NCI-H774 (cell line): Measurements from ENCODE around the gene EPC1.
"Not testable (repeated sequence)": the region's sequence is repeated elsewhere in the genome, so short reads cannot be mapped to it uniquely, and the experiment has no call there.

ENCODE experiments used
- DNase-seq: peaks from one replicate; lab custom pipeline; 2025; lab: John Stamatoyannopoulos, UW

EPC1 gene

DNA sequence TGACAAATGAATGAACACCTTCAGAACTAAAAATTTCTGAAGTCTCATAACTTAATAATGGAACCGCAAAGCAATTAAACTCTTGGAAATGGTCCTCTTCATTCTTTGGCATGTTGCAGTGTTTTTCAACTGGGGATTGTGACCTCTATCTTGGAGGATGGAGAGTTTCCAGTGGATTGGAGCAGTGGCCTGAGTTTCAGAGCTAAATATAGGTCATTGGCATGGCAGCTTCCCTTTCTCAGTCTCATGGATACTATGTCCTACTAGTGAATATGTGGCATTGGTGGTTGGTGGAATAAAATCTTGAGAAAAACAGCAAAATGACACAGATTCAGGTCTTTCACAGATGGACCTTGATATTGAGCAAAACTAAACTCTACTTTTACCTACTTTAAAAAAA, 24.1 kb upstream of the EPC1 start:
- DNase-seq: no peak

DNA sequence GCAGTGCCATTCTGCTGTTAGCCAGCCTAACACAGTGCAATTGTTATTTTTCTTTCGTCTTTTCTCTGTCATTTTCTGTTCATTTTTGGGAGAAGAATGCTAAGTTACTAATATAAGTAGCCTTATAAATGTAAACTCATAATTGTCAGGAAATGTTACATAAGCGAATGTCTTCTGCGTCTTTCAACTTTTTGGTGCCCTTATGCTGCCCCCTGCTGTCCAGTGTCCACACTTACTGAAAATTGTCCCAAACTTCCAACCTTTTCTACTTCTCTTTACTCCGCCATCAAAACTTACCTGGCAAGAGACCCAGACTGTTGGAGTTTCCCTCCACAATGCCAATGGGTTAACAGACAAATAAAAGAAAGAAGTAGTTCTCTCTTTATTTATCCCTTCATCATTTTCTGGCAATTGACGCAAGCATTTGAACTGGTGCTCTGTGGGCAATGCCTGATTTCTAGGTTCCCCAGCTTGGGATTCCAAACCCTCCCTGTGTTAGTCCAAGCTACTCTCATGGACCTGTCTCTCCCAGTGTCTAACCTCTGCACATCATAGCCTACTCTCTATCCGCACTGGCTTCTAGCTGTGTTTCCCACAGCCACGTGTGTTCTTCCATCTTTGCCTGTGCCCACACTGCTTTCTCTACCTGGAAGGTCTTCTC, 21.0 kb upstream of the EPC1 start:
- DNase-seq: peak; percentile 30

DNA sequence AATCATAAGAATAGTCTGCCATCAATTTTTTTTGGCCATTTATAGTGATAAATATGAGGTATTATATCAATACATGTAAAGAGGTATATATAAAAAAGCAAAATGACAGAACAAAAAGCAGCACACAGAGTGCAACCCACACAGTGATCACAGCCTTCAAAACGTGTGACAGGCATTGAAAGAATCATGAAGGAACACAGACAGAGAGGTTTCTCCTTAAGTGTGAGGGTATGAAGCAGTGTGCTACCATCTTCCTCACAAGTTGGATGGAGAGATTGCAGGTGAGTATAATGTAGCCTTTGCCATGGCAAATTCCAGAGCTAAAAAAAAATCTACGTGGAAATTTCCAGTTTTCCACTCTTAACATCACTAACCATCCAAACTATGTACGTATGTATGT, 19.6 kb upstream of the EPC1 start:
- DNase-seq: no peak

DNA sequence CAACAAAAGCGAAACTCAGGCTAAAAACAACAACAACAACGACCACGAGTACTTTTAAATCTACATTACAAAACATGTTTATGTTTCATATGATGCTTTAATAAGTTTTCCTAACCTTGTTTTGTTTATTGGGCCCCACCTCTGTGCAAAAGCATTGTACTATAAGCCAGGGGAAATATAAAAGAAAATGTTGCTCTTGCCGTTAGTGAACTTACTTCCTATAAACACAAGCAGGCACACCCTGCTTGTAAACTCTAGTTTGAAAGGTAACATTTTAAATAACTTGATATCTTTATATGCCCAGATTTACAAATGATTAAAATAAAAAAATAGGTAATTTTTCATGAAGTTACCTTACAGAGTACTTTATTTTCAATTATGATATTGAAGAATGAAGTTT, 19.2 kb upstream of the EPC1 start:
- no peak for DNase-seq

DNA sequence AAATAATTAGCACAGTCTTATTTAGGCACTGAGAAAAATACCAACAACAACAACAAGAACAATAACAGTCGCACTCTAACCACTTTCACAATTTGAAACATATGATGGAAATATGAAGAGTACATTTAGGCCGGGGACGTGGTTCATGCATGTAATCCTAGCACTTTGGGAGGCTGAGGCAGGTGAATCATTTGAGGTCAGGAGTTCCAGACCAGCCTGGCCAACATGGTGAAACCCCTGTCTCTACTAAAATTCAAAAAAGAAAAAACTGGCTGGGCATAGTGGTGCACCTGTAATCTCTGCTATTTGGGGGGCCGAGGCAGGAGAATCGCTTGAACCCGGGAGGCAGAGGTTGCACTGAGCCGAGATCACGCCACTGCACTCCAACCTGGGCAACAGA, 18.4 kb upstream of the EPC1 start:
- DNase-seq: not testable (repeated sequence)

DNA sequence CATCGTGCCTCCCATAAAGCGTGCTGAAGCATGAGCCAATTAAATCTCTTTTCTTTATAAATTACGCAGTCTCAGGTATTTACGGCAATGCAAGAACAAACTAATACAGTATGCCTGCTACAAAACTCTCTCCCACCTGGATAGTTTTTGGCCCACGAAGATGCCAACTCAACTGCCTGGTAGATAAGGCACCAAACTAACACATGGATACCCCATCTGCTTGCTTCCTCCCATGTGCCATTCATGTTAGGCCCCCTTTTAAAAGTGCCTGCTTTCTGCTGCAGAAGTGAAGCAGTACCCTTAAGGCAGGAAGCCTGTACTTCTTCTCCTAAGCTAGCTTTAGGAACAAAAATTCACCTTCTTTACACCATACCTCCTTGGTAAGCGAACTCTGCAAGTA, 15.6 kb upstream of the EPC1 start:
- DNase-seq: no peak

DNA sequence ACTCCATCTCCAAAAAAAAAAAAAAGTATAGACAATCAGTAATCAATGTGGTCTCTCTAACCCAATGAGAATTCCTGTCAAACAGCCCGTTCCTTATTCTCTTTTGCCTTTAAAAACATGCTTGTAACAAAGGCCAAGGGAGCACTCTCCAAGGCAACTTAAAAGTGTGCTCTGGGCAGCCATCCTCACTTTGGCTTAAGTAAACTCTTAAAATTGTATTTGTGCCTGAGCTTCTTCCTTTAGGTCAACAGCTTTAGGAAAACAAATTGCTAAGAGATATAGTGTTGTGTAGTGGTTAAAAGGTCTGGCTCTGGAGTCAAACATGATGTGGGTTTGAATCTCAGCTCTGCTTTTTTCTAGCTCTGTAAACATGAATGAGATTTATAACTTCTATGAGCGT, 13.9 kb upstream of the EPC1 start:
- no peak for DNase-seq

DNA sequence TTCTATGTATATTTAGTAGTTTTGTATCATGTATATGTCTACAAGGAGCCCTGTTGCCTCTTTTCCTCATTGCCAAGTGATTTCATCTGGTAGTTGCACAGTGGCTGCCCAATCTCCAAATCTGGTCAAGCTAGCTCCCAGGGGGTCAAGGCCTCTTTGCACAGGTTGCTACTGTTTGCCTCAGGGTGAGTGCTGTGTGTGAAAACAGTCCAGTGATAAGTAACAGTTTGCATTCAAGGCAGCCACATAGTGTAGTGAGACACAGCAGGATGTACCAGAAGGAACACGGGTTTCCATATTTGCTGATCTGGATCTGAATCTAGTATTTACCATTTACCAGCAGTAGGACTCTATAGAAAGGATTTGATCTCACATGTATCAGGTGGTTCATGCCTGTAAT, 13.3 kb upstream of the EPC1 start:
- no peak for DNase-seq

DNA sequence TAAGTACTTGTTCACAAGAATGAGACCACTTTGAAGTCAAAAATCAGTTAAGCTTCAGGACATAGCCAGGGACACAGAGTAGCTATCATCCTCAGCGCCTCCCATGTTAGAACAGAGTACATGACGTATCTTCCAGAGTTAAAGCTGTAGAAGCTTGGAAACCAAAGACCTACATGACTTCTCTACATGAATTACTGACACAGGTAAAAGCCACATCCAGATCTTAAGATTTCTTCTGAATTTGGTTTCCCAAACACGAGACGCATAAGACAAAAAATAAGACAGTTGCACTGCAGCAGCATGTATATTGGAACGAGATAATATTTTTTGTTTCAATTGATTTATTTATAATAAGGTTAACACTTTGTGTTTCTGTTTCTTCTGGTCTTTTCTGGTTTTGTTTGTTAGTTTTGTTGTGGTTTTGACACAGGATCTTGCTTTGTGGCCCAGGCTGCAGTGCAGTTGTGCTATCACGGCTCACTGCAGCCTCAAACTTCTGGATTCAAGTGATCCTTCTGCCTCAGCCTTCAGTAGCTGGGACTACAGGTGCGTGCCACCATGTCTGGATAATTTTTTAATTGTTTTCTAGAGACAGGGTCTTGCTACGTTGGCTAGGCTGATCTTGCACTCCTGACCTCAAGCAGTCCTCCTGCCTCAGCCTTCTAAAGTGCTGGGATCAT, 10.2 kb upstream of the EPC1 start:
- no peak for DNase-seq

DNA sequence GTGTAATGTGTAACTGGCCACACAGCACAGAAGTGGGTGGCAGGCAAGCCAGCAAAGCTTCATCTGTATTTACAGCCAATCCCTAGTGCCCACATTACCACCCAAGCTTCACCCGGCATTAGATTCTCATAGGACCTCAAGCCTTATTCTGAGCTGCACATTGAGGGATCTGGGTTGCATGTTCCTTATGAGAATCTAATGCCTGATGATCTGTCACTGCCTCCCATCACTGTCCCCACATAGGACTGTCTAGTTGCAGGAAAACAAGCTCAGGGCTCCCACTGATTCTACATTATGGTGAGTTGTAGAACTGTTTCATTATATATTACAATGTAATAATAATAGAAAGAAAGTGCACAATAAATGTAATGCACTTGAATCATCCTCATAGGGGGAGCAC, 7.7 kb upstream of the EPC1 start:
- DNase-seq: not testable (repeated sequence)

DNA sequence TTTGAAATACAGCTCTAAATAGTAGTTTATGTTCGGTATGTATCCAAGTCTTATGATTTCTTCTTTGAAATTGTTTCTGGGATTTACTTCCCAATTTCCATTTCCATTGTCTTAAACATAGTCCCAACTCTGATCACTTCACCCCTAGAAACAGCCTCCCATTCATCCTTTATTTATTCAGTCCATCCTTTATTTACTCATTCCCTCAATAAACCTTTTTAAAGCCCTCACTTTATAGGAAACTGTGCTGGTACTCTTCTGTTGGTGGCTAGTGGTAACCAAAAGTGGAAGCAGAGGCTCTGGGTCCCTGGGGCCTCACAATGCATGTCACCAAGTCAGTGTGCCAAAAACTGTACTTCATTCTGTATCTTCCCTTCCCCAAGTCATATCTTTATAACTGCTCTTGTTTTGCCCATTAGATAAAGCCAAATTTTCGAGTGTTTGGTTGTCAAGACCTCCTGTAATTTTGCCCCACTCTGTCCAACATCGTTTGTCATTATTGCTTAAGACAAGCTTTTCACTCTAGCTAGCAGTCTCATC, 3.9 kb upstream of the EPC1 start:
- DNase-seq: no peak

DNA sequence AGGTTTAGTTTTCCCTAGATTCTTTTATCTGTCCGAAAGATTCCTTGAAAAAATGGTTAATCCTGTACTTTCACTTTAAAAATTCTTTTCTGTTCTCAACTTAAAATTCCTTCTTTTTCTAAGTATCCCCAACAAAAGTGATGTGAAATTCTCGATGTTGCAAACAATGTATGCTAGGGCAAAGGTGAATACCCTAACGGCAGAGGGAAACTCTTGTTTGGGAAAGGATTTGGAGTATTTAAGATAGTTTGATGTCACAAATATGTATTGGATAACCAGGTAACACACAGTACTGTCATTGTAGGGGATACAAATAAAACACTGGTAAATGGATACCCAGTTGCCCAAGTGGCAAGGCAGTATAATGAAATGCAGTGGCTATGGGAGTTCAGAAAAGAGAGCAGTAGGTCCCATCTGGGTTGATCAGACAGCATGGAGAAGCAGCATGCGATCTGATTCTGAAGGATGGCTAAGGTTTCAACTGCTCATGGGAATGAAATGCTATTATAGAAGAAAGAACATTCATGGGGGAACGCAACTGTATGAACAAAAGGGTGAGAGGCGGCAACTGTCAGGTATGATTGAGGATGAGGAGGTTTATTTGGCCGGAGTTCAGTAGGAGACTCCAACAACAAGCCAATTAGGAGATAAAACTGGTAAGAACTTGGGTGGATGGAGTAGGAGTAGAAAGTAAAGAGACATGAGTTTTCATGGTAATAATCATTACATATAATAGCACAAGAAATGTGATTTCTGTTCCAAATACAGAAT, 3.2 kb upstream of the EPC1 start:
- no peak for DNase-seq

DNA sequence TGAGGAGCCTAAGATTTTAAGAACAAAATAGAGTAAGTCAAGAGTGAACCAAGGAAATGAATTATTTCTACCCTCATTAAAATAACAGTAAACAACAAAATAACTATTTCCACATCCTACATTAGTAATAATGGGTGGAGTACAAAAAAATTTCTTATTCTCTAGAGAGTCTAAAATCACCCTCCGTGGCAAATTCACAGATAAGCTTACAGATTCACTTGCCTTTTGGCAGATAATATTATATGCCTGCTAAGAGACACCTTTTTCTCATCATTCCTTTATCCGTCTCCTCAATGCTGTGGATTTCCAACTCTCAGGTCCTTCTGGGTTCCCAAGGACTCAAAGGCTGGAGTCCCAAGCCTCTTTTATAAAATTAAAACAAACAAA, 2.2 kb upstream of the EPC1 start:
- DNase-seq: no peak

DNA sequence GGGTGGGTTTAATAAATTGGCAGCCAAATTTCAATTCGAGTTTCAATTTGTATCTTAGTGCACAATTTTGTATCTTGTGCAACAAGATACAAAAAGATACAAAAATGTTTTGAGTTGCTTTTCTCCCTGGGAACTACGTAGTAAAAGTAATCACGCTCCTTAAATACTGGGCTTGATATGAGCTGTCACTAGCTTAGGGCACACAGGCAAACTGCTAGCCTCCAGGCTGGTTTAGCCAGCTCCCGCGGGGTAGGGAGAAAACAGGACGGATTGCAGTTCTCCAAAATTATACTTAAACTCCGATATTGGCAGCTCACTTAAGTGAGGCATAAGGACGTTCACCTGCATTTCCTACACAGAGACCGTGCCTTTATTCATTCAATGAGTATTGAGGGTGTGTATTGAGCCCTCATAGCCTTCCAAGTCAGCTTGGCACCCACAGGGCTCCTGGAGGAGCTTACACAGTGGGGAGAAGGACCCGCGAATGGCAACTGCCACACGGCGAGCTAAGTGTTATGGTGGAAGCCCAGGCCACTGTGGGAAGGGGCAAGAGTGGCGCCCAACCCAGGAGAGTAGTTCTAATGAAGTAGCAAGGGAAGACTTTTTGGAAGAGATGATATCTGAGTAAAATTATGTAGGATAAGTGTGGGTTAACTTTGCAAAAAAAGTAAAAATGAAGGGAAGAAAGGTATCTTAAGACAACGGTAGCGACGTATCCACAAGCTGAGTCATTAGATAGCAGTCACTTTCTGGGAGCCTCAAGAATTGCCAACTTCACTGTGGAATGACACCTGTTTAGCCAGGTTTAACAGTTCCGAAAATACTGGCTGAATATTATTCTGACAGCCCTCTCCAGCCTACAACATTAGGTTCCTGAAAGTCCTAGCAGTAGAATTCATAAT, 1.6 kb upstream of the EPC1 start:
- DNase-seq: no peak

DNA sequence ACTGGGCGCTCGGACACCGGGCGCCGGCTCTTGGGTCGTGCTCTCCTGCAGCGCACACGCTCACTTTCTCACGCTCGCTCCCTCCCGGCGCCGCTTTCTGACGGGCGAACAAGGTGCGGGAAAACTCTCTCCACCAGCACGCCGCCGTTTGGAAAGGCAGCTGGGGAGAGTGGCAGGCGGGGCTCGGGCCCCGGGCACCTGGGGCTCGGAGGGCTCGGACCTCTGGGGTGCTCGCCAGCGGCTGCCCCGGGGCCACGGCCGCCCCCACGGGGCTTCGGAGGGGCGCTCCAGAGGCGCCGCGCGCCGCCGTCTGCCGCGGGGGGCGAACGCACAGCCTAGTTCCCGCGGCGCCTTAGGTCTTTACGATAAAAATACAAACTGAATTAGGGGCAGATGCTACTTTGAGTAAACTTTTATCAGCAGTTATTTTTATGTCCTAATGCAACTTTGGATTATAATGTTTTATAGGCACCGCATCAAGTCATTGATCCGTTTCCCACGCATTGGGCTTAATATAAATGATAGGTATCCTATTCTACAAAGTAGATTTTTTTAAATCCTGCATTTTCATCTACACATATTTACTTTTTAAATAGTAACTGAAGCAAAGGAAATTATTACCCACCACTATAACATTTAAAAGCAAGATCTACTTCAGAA, 535 bp upstream of the EPC1 start:
- no peak for DNase-seq

DNA sequence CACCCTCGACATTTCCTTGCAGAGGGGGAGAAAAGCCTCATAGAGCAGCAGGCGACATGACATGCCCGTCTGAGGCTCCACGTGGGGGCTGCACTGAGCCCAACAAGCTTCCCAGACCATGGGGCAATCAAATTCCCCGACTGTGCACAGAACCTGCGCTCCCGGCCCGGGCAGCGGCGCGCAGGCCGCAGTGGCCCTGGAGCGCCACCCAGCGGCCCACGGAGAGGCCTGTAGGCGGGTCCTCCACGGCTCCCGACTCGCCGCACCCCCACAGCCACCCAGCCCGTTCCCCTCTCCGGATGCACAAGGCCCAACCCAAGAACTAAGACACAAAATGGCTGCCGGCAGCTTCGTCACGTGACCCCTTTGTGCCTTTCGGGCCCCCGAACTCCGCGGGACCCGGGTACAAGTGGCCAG, 816 bp downstream of the EPC1 start:
- DNase-seq: peak; percentile 93

DNA sequence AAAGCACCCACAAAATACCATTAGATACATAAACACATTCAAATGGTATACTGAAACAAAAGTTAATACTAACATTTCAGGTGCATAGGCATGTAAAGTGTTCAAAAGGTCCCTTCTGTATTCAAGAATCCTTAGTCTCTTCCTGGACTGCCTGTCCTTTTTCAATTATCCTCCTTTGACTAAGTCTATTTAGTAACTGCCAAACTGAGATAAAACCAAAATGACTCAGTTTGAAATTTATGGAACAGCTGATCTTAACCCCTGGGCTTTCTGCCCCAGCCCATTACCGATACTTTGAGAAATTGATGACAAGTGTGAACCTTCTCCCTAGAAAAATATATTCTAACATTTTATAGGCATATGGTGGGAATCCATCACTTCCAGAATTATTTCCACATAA, 5.4 kb downstream of the EPC1 start:
- DNase-seq: no peak

DNA sequence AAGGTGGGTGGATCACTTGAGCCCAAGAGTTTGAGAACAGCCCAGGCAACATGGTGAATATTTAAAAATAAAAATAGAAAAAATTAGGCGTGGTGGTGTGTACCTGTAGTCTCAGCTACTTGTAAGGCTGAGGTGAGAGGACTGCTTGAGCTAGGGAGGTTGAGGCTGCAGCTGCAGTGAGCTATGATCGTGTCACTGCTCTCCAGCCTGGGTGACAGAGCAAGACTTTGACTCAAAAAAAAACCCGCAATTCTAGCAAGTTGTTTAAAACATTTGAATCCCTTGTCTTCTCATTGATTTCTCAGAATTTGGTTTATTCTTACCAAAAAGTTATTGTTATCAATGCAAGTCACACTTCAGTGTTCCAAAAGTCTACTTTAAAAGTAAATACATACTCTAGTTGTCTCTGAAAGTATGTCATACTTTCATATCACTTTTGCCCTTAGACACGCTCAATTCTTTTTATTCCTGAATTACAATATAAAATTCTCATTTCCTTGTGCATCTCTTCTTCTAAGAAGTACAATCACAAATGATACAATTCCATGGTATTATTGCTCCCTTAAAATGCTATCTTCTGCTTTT, 6.3 kb downstream of the EPC1 start:
- no peak for DNase-seq

DNA sequence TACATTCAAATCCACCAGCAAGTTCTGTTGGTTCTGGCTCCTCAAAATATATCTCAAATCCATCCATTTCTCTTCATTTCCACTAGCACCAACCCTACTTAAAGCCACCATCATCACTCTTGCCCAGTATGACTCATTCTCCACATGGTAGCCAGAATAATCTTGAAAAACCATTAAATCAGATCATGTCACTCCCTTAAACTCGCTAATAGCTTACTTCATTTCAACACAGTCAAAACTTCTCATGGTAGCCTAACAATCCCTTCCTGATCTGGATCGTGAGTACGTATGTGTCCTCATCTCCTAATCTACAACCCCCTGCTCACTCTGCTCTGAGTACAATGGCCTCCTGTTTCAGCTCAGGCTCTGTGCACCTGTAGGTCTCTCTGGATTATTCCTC, 8.7 kb downstream of the EPC1 start:
- DNase-seq: no peak

DNA sequence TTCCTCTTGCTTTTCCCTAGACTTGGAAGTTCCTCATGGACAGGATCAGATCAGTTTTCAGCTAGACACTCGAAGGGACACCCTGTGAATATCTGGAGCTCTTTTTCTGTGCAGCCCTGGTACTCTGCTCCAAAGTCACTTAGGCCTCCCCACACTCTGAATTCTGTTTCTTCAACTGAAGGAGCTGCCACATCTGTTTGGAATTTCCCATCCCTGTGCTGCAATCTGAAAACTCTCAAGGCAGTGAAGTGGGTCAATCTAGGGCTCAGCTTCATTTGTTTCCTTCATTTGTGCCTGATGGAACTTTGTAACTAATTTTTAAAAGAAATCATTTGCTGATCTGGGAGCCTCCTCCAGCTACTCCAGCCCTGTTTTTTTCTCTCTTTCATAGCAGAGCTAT, 9.6 kb downstream of the EPC1 start:
- no peak for DNase-seq

DNA sequence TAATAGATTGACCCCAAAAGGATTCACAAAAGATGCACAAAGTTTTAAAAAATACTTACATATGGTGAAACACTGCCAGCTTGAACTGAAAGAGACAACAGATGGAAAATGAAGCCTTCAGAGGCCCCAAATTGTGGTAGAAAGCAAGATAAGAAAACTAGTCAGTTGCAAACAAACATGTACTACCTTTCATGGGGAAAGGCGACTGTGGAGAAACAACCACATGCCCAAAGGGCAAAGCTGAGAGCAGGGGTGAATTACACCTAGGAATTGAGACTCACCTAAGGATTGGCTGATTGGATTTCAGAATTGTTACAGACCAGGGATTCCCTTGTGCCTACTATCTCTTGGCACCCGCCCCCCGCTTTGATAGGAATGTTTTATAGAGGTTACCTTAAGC, 13.1 kb downstream of the EPC1 start:
- DNase-seq: no peak
